ENCODE results near the gene ZNF746. TPM values are rescaled to one million over a fixed set of nuclear protein-coding genes. Genes with fewer than 3 reads are reported as not detected.

The ZNF746 gene
- total RNA-seq, 1 experiment from 2014 or later, result 18.5 TPM

GRCh38 chr7:149532654-149533053, 35.0 kb upstream of the ZNF746 start:
- intact Hi-C loops (cut with micrococcal nuclease; ENCODE audit: unreplicated experiment), result no loop called here
- Mint-ChIP-seq H3K27ac (ENCODE audit: unreplicated experiment) (no peak overlapping the region), H3K4me3 (ENCODE audit: low read depth, unreplicated experiment) (no peak overlapping the region), H3K4me1 (ENCODE audit: low read depth, unreplicated experiment) (no peaks in the 10 kb centered on the region), H3K36me3 (ENCODE audit: insufficient read depth, unreplicated experiment) (no peaks in the 10 kb centered on the region), H3K27me3 (ENCODE audit: unreplicated experiment) (no peaks in the 10 kb centered on the region), H3K9me3 (ENCODE audit: low read depth, unreplicated experiment) (peaks cover 7% of the 10 kb centered on the region)
- DNase-seq, result no peak
- no peak for TF ChIP-seq CTCF (IDR thresholded peaks at IDR 0.05; ENCODE audit: unreplicated experiment)
- BruUV-seq (replicated peaks), result no TSS peak
- CTCF ChIA-PET, result no interaction called here

GRCh38 chr7:149529136-149529718, 31.6 kb upstream of the ZNF746 start:
- H3K9me3 Mint-ChIP-seq (ENCODE audit: low read depth, unreplicated experiment), result peaks cover 9% of the 10 kb centered on the region
- CTCF ChIA-PET, result no interaction called here
- no TSS peak for BruUV-seq (replicated peaks)
- no peaks in the 10 kb centered on the region for H3K27me3 Mint-ChIP-seq (ENCODE audit: unreplicated experiment)
- no peak for TF ChIP-seq CTCF (IDR thresholded peaks at IDR 0.05; ENCODE audit: unreplicated experiment)
- no peaks in the 10 kb centered on the region for H3K4me1 Mint-ChIP-seq (ENCODE audit: low read depth, unreplicated experiment)
- DNase-seq, result no peak
- no peak overlapping the region for H3K4me3 Mint-ChIP-seq (ENCODE audit: low read depth, unreplicated experiment)
- no peak overlapping the region for H3K27ac Mint-ChIP-seq (ENCODE audit: unreplicated experiment)
- intact Hi-C loops (cut with micrococcal nuclease; ENCODE audit: unreplicated experiment), result no loop called here
- H3K36me3 Mint-ChIP-seq (ENCODE audit: insufficient read depth, unreplicated experiment), result no peaks in the 10 kb centered on the region

GRCh38 chr7:149527414-149527813, 29.8 kb upstream of the ZNF746 start:
- Mint-ChIP-seq H3K4me3 (ENCODE audit: low read depth, unreplicated experiment) (no peak overlapping the region), H3K9me3 (ENCODE audit: low read depth, unreplicated experiment) (peaks cover 9% of the 10 kb centered on the region), H3K27me3 (ENCODE audit: unreplicated experiment) (no peaks in the 10 kb centered on the region), H3K4me1 (ENCODE audit: low read depth, unreplicated experiment) (no peaks in the 10 kb centered on the region), H3K27ac (ENCODE audit: unreplicated experiment) (no peak overlapping the region), H3K36me3 (ENCODE audit: insufficient read depth, unreplicated experiment) (no peaks in the 10 kb centered on the region)
- CTCF ChIA-PET, result interaction anchor here (0.6 kb wide), 3 partner anchors 357 to 827 kb away, joined by 3 to 4 read pairs (median 4); no protein-coding TSS in a partner anchor
- no peak for TF ChIP-seq CTCF (IDR thresholded peaks at IDR 0.05; ENCODE audit: unreplicated experiment)
- intact Hi-C loops (cut with micrococcal nuclease; ENCODE audit: unreplicated experiment), result no loop called here
- BruUV-seq (replicated peaks), result no TSS peak
- no peak for DNase-seq

- no peak for DNase-seq
- no TSS peak for BruUV-seq (replicated peaks)
- H3K27ac Mint-ChIP-seq (ENCODE audit: unreplicated experiment), result no peak overlapping the region
- no peaks in the 10 kb centered on the region for H3K27me3 Mint-ChIP-seq (ENCODE audit: unreplicated experiment)
- H3K4me3 Mint-ChIP-seq (ENCODE audit: low read depth, unreplicated experiment), result no peak overlapping the region
- CTCF ChIA-PET, result no interaction called here
- intact Hi-C loops (cut with micrococcal nuclease; ENCODE audit: unreplicated experiment), result no loop called here
- peaks cover 9% of the 10 kb centered on the region for H3K9me3 Mint-ChIP-seq (ENCODE audit: low read depth, unreplicated experiment)
- no peaks in the 10 kb centered on the region for H3K36me3 Mint-ChIP-seq (ENCODE audit: insufficient read depth, unreplicated experiment)
- no peaks in the 10 kb centered on the region for H3K4me1 Mint-ChIP-seq (ENCODE audit: low read depth, unreplicated experiment)
- TF ChIP-seq CTCF (IDR thresholded peaks at IDR 0.05; ENCODE audit: unreplicated experiment), result no peak
These were observed 27.7 kb upstream of the ZNF746 start for GRCh38 chr7:149525280-149525679.

All from Calu3 (cell line).